ENCODE measurements around the gene COL23A1.

COL23A1 gene

GRCh38 chr5:178227929-178228328, 362.3 kb downstream of the COL23A1 start:
- H3K36me3 Mint-ChIP-seq (ENCODE audit: low read depth): peaks cover 66% of the 10 kb centered on the region
- no peaks in the 10 kb centered on the region for H3K9me3 Mint-ChIP-seq
- DNase-seq: no peak
- H3K4me1 Mint-ChIP-seq: peaks cover 47% of the 10 kb centered on the region
- H3K27me3 Mint-ChIP-seq (ENCODE audit: low read depth, poor library complexity): no peaks in the 10 kb centered on the region
- peak overlapping the region; percentile 70 for H3K27ac Mint-ChIP-seq
- no peak for TF ChIP-seq CTCF (IDR thresholded peaks at IDR 0.05)
- no peak overlapping the region for H3K4me3 Mint-ChIP-seq

- no peak overlapping the region for H3K4me3 Mint-ChIP-seq
- H3K27ac Mint-ChIP-seq: peak overlapping the region; percentile 70
These were observed 363.0 kb downstream of the COL23A1 start for GRCh38 chr5:178227138-178227659.

GRCh38 chr5:178225174-178225573, 365.0 kb downstream of the COL23A1 start:
- Mint-ChIP-seq H3K36me3 (ENCODE audit: low read depth) (peaks cover 77% of the 10 kb centered on the region), H3K27ac (no peak overlapping the region), H3K4me1 (peaks cover 29% of the 10 kb centered on the region), H3K4me3 (no peak overlapping the region), H3K9me3 (no peaks in the 10 kb centered on the region), H3K27me3 (ENCODE audit: low read depth, poor library complexity) (peaks cover 4% of the 10 kb centered on the region)
- no peak for TF ChIP-seq CTCF (IDR thresholded peaks at IDR 0.05)
- no peak for DNase-seq

More at GRCh38 chr5:178227138-178227659, 363.0 kb downstream of the COL23A1 start:
- peaks cover 48% of the 10 kb centered on the region for H3K4me1 Mint-ChIP-seq
- H3K36me3 Mint-ChIP-seq (ENCODE audit: low read depth): peaks cover 68% of the 10 kb centered on the region
- H3K27me3 Mint-ChIP-seq (ENCODE audit: low read depth, poor library complexity): no peaks in the 10 kb centered on the region
- H3K9me3 Mint-ChIP-seq: no peaks in the 10 kb centered on the region
- DNase-seq: no peak
- TF ChIP-seq CTCF (IDR thresholded peaks at IDR 0.05): no peak

GRCh38 chr5:178224403-178224802, 365.8 kb downstream of the COL23A1 start:
- Mint-ChIP-seq H3K9me3 (no peaks in the 10 kb centered on the region), H3K27ac (no peak overlapping the region), H3K4me1 (peaks cover 22% of the 10 kb centered on the region), H3K27me3 (ENCODE audit: low read depth, poor library complexity) (peaks cover 4% of the 10 kb centered on the region), H3K4me3 (no peak overlapping the region), H3K36me3 (ENCODE audit: low read depth) (peaks cover 75% of the 10 kb centered on the region)
- no peak for TF ChIP-seq CTCF (IDR thresholded peaks at IDR 0.05)
- DNase-seq: no peak

- DNase-seq: peak; percentile 41
- Mint-ChIP-seq H3K27me3 (ENCODE audit: low read depth, poor library complexity) (peaks cover 4% of the 10 kb centered on the region), H3K27ac (peak overlapping the region; percentile 59), H3K4me1 (peaks cover 20% of the 10 kb centered on the region), H3K4me3 (no peak overlapping the region), H3K36me3 (ENCODE audit: low read depth) (peaks cover 75% of the 10 kb centered on the region), H3K9me3 (no peaks in the 10 kb centered on the region)
- TF ChIP-seq CTCF (IDR thresholded peaks at IDR 0.05): no peak
These were observed 366.3 kb downstream of the COL23A1 start for GRCh38 chr5:178223828-178224335.

GRCh38 chr5:178223196-178223773, 366.9 kb downstream of the COL23A1 start:
- Mint-ChIP-seq H3K4me1 (peaks cover 20% of the 10 kb centered on the region), H3K27ac (peak overlapping the region; percentile 59), H3K36me3 (ENCODE audit: low read depth) (peaks cover 75% of the 10 kb centered on the region), H3K27me3 (ENCODE audit: low read depth, poor library complexity) (peaks cover 4% of the 10 kb centered on the region), H3K4me3 (no peak overlapping the region), H3K9me3 (no peaks in the 10 kb centered on the region)
- no peak for DNase-seq
- no peak for TF ChIP-seq CTCF (IDR thresholded peaks at IDR 0.05)

All from nephron progenitor cell (in vitro differentiated cells).